Upper lobe of right lung (tissue), 1 donor: ENCODE data around the gene CHRNB1. TPM values are rescaled to one million over a fixed set of nuclear protein-coding genes. Genes with fewer than 3 reads are reported as not detected.

ENCODE experiments used
- ATAC-seq: fragments of 200-7000 bp; cut with Tn5 transposase; one replicate; pipeline ENCODE4 v1.9.1; 2020; ENCODE audit warnings: mild to moderate bottlenecking, moderate library complexity
- DNase-seq: peaks from one replicate; pipeline ENCODE4 v3.0.0-alpha.2; 2020
- H3K27ac ChIP-seq: fragments of 200-600 bp; one replicate; pipeline ENCODE4 v1.8.0; 2022
- H3K27me3 ChIP-seq: fragments of 200-600 bp; one replicate; pipeline ENCODE4 v1.8.0; 2022; ENCODE audit warnings: mild to moderate bottlenecking
- H3K36me3 ChIP-seq: fragments of 200-600 bp; one replicate; pipeline ENCODE4 v1.8.0; 2022
- H3K4me1 ChIP-seq: fragments of 200-600 bp; one replicate; pipeline ENCODE4 v1.8.0; 2022
- H3K4me3 ChIP-seq: fragments of 200-600 bp; one replicate; pipeline ENCODE4 v1.8.0; 2022; ENCODE audit warnings: mild to moderate bottlenecking
- H3K9me3 ChIP-seq: fragments of 200-600 bp; one replicate; pipeline ENCODE4 v1.8.0; 2022
- intact Hi-C: fragments of 100-400 bp; cut with DNase I; formaldehyde crosslinking; loops from one replicate; pipeline ENCODE4 v1.11.0; 2022
- total RNA-seq: library from RNA; stranded (reverse); fragmentation: NEBNext Ultra II Directional; extraction: Animal tissue kit (Norgen Biotek cat#: 25700); gene quantifications from one replicate; pipeline ENCODE4 v1.2.1, GENCODE V29; 2021
- TF ChIP-seq, protein P1 (sequence below): fragments of 200-600 bp; IDR thresholded peaks from one replicate; pipeline ENCODE4 v1.8.0; 2022; ENCODE audit warnings: antibody characterized with exemption
- donor health status: DM: no; HTN: yes; CAD: no; lungs with severe emphysema.

CHRNB1 gene
- total RNA-seq, 1 donor from 2014 or later, result 10.1 TPM

DNA sequence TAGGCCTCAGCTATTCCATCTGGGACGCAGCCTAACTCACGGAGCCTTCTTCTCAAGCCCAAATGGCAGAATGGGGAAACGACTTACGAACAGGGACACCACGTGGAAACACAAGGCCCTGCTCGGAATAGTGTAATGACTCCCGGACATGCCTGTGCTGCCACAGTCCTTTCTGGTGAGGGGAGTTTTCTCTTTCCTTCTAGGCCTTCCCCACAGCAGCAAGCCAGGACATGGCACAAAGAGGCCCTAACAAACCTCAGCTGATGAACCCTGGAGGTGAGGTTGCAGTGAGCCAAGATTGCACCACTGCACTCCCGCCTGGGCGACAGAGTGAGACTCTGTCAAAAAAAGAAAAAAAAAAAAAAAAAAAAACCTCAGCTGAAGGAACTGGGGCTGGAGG, 19.2 kb downstream of the CHRNB1 start:
- ATAC-seq (no peak), DNase-seq (no peak)
- no peaks in the 10 kb centered on the region for H3K9me3 ChIP-seq
- no peak overlapping the region for H3K27ac ChIP-seq
- TF ChIP-seq, protein P1, sequence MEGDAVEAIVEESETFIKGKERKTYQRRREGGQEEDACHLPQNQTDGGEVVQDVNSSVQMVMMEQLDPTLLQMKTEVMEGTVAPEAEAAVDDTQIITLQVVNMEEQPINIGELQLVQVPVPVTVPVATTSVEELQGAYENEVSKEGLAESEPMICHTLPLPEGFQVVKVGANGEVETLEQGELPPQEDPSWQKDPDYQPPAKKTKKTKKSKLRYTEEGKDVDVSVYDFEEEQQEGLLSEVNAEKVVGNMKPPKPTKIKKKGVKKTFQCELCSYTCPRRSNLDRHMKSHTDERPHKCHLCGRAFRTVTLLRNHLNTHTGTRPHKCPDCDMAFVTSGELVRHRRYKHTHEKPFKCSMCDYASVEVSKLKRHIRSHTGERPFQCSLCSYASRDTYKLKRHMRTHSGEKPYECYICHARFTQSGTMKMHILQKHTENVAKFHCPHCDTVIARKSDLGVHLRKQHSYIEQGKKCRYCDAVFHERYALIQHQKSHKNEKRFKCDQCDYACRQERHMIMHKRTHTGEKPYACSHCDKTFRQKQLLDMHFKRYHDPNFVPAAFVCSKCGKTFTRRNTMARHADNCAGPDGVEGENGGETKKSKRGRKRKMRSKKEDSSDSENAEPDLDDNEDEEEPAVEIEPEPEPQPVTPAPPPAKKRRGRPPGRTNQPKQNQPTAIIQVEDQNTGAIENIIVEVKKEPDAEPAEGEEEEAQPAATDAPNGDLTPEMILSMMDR, result no peak
- no peak overlapping the region for H3K4me3 ChIP-seq
- H3K27me3 ChIP-seq, result no peaks in the 10 kb centered on the region
- intact Hi-C loops, result no loop called here
- H3K36me3 ChIP-seq, result peaks cover 41% of the 10 kb centered on the region
- H3K4me1 ChIP-seq, result peaks cover 4% of the 10 kb centered on the region

GRCh38 chr17:7465597-7466275, 20.9 kb downstream of the CHRNB1 start:
- Histone ChIP-seq H3K9me3 (no peaks in the 10 kb centered on the region), H3K27ac (peak overlapping the region; percentile 61), H3K36me3 (peaks cover 41% of the 10 kb centered on the region), H3K4me1 (peaks cover 10% of the 10 kb centered on the region), H3K27me3 (no peaks in the 10 kb centered on the region), H3K4me3 (no peak overlapping the region)
- intact Hi-C loops, result no loop called here
- ATAC-seq, result peak; percentile 75
- TF ChIP-seq, protein P1, result no peak
- peak; percentile 87 for DNase-seq

DNA sequence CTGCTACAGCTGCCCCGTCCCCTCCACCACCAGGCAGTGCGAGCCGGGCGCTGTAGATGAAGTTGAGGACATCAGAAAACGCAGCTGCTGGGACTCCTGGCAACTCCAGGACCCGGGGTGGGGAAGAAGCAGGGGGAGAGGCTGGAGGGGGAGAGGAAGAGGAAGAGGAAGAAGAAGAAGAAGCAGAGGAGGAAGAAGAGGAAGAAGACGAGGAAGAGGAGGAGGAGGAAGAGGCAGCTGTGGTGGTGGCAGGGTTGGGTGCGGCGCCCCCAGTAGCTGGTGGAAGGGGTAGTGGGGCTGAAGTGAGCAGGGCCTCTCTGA, 21.4 kb downstream of the CHRNB1 start:
- H3K36me3 ChIP-seq, result peaks cover 41% of the 10 kb centered on the region
- H3K4me1 ChIP-seq, result peaks cover 10% of the 10 kb centered on the region
- H3K4me3 ChIP-seq, result no peak overlapping the region
- intact Hi-C loops, result no loop called here
- H3K9me3 ChIP-seq, result no peaks in the 10 kb centered on the region
- DNase-seq, result no peak
- no peaks in the 10 kb centered on the region for H3K27me3 ChIP-seq
- TF ChIP-seq, protein P1, result no peak
- H3K27ac ChIP-seq, result peak overlapping the region; percentile 61
- no peak for ATAC-seq

DNA sequence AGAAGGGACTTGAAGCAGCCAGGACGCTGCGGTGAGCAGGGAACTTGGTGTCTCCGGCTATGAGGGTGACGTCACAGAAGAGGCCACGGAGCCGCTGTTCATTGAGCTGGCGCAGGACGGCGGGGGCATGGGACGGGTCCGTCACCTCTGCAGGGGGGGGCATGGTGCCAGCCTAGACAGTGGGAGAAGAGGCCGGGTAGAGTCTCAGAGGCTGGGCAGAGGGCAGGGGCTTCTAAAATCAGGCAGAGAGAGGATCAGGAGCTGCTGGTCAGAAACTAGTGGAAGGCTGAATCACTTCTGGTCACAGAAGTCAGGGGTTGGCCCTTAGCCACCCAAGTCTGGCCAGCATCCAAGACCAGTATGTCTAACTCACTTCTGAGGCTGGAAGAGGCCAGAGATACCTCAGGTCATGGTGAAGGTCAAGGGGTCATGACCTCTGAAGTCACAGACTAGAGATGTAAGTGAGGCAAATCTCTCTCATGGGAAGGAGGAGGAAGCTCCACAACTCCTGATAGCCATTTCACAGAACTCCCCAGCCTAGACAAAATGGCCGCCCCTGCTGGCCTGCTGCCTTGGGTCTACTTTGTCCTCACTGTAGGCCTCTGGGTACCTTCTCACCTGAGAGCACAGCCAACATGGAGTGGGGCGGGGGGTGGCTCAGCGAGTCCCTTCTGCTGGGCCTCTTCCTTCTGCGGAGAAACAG, 21.9 kb downstream of the CHRNB1 start:
- Histone ChIP-seq H3K4me1 (peaks cover 14% of the 10 kb centered on the region), H3K36me3 (peaks cover 41% of the 10 kb centered on the region), H3K27me3 (no peaks in the 10 kb centered on the region), H3K9me3 (no peaks in the 10 kb centered on the region), H3K4me3 (no peak overlapping the region), H3K27ac (peak overlapping the region; percentile 61)
- peak; percentile 23 for ATAC-seq
- TF ChIP-seq, protein P1, result no peak
- intact Hi-C loops, result no loop called here
- DNase-seq, result no peak

DNA sequence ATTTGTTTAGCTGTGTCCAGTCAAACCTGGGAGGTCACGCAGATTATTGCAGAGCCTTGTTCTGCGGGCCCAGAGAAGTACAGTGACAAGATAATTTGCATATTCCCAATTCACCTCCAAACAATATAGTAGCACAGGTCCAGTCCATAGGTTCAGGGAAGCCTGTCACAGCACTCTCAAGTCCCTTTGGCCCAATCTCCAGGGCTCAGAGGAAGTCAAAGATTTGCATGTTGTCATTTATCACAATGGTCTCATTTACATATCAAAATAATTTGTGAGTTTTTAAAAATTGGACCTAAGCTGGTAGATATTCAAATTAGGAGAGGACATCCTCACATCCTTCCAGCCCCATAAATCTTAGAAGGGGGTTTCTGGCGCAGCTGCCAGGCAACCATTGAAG, 22.6 kb downstream of the CHRNB1 start:
- Histone ChIP-seq H3K4me1 (peaks cover 17% of the 10 kb centered on the region), H3K27me3 (no peaks in the 10 kb centered on the region), H3K4me3 (no peak overlapping the region), H3K27ac (peak overlapping the region; percentile 61), H3K9me3 (no peaks in the 10 kb centered on the region), H3K36me3 (peaks cover 35% of the 10 kb centered on the region)
- ATAC-seq (no peak), DNase-seq (no peak)
- TF ChIP-seq, protein P1, result no peak
- intact Hi-C loops, result no loop called here
